Upper lobe of left lung (tissue), 6 donors: ENCODE results near the gene ELOB. TPM values are rescaled to one million over a fixed set of nuclear protein-coding genes. Genes with fewer than 3 reads are reported as not detected.
A peak's percentile ranks its signal among the peaks of the same experiment; 100 is the strongest.

Source experiments
- ATAC-seq, 2 donors: fragments of 200-7000 bp; cut with Tn5 transposase; one replicate each; pipeline ENCODE4 v1.9.1; 2022; ENCODE audit warnings: mild to moderate bottlenecking in 2 of 2, moderate library complexity in 2 of 2; ENCODE audit not compliant: low FRiP score in 2 of 2
- DNase-seq, 2 donors: peaks; one replicate each; pipeline ENCODE4 v3.0.0-alpha.2; 2019 to 2020
- H3K27ac ChIP-seq, 4 donors: fragments of 200-600 bp; sonication (generic); one replicate each; pipeline ENCODE4 v1.5.1; 2016 to 2019
- H3K27me3 ChIP-seq, 4 donors: fragments of 200-600 bp; sonication (generic); one replicate each; pipeline ENCODE4 v1.5.1; 2017 to 2019
- H3K36me3 ChIP-seq, 4 donors: fragments of 200-600 bp; sonication (generic); one replicate each; pipeline ENCODE4 v1.5.1; 2016 to 2019
- H3K4me1 ChIP-seq, 4 donors: fragments of 200-600 bp; sonication (generic); one replicate each; pipeline ENCODE4 v1.5.1; 2018 to 2019
- H3K4me3 ChIP-seq, 4 donors: fragments of 200-600 bp; sonication (generic); one replicate each; pipeline ENCODE4 v1.5.1; 2017 to 2019; ENCODE audit warnings: mild to moderate bottlenecking in 2 of 4, moderate library complexity in 1 of 4
- H3K9me3 ChIP-seq, 4 donors: fragments of 200-600 bp; sonication (generic); one replicate each; pipeline ENCODE4 v1.5.1; 2018 to 2019
- CTCF ChIP-seq, 6 experiments: fragments of 450-650 bp in 4 of 6; fragments of 200-600 bp in 2 of 6; sonication (generic) in 2 of 6; IDR thresholded peaks; one replicate each; pipeline ENCODE4 v1.5.1; 2016 to 2019; ENCODE audit warnings: antibody characterized with exemption in 6 of 6
- EP300 ChIP-seq, 4 donors: sonication (generic); formaldehyde crosslinking; IDR thresholded peaks; one replicate each; pipeline ENCODE4 v1.5.1; 2017; ENCODE audit warnings: antibody characterized with exemption in 4 of 4, control low read depth in 2 of 4
- POLR2A ChIP-seq, 4 donors: fragments of 450-650 bp; IDR thresholded peaks; one replicate each; pipeline ENCODE4 v1.5.1; 2016 to 2017; ENCODE audit warnings: antibody characterized with exemption in 4 of 4, mild to moderate bottlenecking in 2 of 4
- POLR2AphosphoS5 ChIP-seq, 2 donors: sonication (generic); formaldehyde crosslinking; IDR thresholded peaks; one replicate each; pipeline ENCODE4 v1.5.1; 2017; ENCODE audit warnings: antibody characterized with exemption in 2 of 2
- WGBS, 2 donors: methylation state at CpG; one replicate each; pipeline ENCODE4 v1.1.5; 2017 to 2018; 5-methylcytosine and 5-hydroxymethylcytosine counted together
- total RNA-seq, 6 donors: library from RNA; depleted of rRNA in 4 of 6; stranded (reverse); fragments of >200 nt in 4 of 6; gene quantifications; one replicate each; pipeline versions ENCODE4 v1.1.0 to v1.2.1, GENCODE V29; 2016 to 2021
- donor health status: DM: no; HTN: no; CAD: no; lungs with moderate emphysema.
- donor health status: DM: no; HTN: yes; CAD: no; lungs with severe emphysema.

ELOB gene
- total RNA-seq, 6 donors from 2014 or later: 73.3 to 245 (median 145) TPM

DNA sequence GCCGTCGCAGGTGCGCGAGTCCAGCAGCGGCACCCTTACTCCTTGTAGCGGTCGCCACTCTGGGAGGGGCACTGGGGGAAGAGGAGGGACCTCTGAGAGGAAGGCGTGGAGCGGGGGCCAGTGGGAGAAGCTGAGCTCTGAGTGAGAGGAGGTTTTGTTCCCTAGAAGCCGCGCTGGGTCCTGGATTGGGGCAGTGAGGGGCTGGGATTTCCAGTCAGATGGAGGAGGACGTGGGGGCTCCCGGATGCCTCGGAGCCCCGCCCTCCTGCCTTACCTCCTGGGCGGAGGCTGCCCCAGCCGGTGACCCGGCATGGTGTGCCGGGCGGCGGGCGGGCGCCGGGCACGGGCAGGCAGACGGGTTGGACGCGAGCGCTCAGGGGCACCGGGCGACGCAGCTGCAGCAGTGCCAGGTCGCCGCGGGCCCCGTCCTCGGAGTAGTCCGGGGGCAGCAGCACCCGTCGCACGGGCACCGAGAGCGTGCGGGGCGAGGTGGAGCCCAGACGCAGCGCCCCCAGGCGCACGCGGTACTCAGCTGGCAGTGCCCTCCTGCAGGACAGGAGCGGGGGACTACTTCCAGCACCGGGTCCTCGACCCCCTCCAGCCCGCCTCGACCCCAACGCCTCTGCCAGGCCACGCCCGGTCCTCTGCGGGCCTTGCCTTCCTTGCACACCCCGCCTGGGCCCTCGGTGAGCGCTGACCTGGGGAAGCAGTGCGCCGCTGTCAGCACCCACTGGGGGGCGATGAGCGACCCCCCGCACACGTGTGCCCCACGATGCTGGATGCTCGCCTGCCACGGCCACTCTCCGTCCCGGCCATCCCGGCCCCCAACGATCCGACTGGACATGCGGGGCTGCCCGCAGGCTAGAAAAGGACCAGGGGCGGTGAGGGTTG is 8.3 kb upstream of the ELOB start:
- Histone ChIP-seq H3K9me3 (no peaks in the 10 kb centered on the region), H3K27ac (no peak overlapping the region), H3K4me3 (peak overlapping the region in 3 of 4 donors; percentile 38 to 52 (median 40)), H3K36me3 (no peaks in the 10 kb centered on the region), H3K27me3 (peaks cover 0 to 25% (median 15%) of the 10 kb centered on the region in 4 donors), H3K4me1 (peaks cover 4 to 15% (median 11%) of the 10 kb centered on the region in 4 donors)
- TF ChIP-seq EP300 (IDR thresholded peaks at IDR 0.05) (no peak), POLR2A (IDR thresholded peaks at IDR 0.05) (no peak), CTCF (IDR thresholded peaks at IDR 0.05) (peak in 3 of 6 experiments; percentile 18 to 28 (median 26)), POLR2AphosphoS5 (IDR thresholded peaks at IDR 0.05) (no peak)
- DNase-seq (peak; percentile 20 to 86), ATAC-seq (peak in 1 of 2 donors; percentile 47)
- 6 to 14% methylated on average over 24 to 31 of the region's 79 CpGs for WGBS, 2 donors

- DNase-seq (peak in 1 of 2 donors; percentile 79), ATAC-seq (no peak)
- H3K4me3 ChIP-seq: peak overlapping the region in 3 of 4 donors; percentile 38 to 52 (median 40)
Measured at GRCh38 chr16:2784358-2785100, 7.4 kb upstream of the ELOB start.

DNA sequence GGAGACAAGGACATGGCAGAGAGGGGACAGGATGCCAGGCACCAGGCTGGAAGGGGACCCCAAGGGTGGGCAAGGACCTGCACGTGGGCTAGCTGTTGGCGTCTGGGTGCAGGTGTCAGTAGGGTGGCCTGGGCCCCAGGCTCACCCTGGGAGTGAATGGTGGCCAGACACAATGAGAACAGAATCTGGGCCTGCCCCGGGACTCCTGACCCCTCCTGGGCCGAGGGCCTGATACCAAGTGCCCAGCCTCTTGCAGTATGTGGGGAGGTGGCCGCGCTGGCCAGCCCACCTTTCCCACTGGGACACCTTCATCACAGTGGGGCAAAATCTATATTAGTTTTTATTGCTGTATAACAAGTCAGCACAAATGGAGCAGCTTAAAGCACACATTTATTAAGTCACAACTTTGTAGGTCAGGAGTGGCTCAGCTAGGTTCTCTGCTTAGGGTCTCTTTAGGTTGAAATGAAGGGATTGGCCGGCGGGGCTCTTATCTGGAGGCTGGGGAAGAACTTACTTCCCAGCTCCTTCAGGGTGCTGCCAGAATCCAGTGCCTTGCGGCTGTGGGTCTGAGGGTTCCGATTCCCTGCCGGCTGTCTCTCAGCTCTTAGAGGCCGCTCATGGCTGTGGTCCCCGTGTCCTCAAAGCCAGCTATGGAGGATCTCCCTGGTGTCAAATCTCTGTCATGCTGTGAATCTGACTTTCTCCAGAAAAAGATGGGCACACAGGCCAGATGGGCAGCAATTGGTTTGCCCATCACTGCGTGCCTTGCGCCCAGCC is 6.7 kb upstream of the ELOB start:
- Histone ChIP-seq H3K4me3 (no peak overlapping the region), H3K36me3 (no peaks in the 10 kb centered on the region), H3K27ac (no peak overlapping the region), H3K9me3 (no peaks in the 10 kb centered on the region), H3K27me3 (peaks cover 0 to 25% (median 15%) of the 10 kb centered on the region in 4 donors), H3K4me1 (peaks cover 5 to 18% (median 12%) of the 10 kb centered on the region in 4 donors)
- DNase-seq (no peak), ATAC-seq (no peak)
- no peak for TF ChIP-seq POLR2A (IDR thresholded peaks at IDR 0.05)
- TF ChIP-seq POLR2AphosphoS5 (IDR thresholded peaks at IDR 0.05): no peak
- no peak for TF ChIP-seq EP300 (IDR thresholded peaks at IDR 0.05)
- no peak for TF ChIP-seq CTCF (IDR thresholded peaks at IDR 0.05)
- WGBS, 2 donors: 89 to 93% methylated on average over 7 to 15 of the region's 15 CpGs

More at GRCh38 chr16:2784358-2785100, 7.4 kb upstream of the ELOB start:
- WGBS, 2 donors: 77 to 92% methylated on average over 1 to 7 of the region's 15 CpGs
- Histone ChIP-seq H3K27ac (no peak overlapping the region), H3K27me3 (peaks cover 0 to 25% (median 15%) of the 10 kb centered on the region in 4 donors), H3K9me3 (no peaks in the 10 kb centered on the region), H3K36me3 (no peaks in the 10 kb centered on the region), H3K4me1 (peaks cover 4 to 15% (median 11%) of the 10 kb centered on the region in 4 donors)
- TF ChIP-seq EP300 (IDR thresholded peaks at IDR 0.05): no peak

- Histone ChIP-seq H3K27me3 (peaks cover 0 to 21% (median 13%) of the 10 kb centered on the region in 4 donors), H3K27ac (no peak overlapping the region), H3K4me3 (no peak overlapping the region), H3K9me3 (no peaks in the 10 kb centered on the region), H3K36me3 (no peaks in the 10 kb centered on the region), H3K4me1 (peaks cover 11 to 27% (median 19%) of the 10 kb centered on the region in 4 donors)
- TF ChIP-seq EP300 (IDR thresholded peaks at IDR 0.05): no peak
- no peak for TF ChIP-seq POLR2A (IDR thresholded peaks at IDR 0.05)
- TF ChIP-seq CTCF (IDR thresholded peaks at IDR 0.05): no peak
- TF ChIP-seq POLR2AphosphoS5 (IDR thresholded peaks at IDR 0.05): no peak
- 74 to 87% methylated on average over 17 to 20 of the region's 20 CpGs for WGBS, 2 donors
- ATAC-seq (no peak), DNase-seq (no peak)
Measured at GRCh38 chr16:2782583-2783351, 5.7 kb upstream of the ELOB start.
